SK-N-MC (cell line): ENCODE results near the gene WNT10A.

Experiments used
- DNase-seq: peaks from one replicate; pipeline ENCODE4 v3.0.0-alpha.2; 2011; ENCODE audit warnings: low read depth, low spot score
- H3K27ac ChIP-seq: fragments of 200-600 bp; sonication (generic); 2 replicates; pipeline ENCODE4 v1.5.1; 2016; ENCODE audit warnings: mixed run types
- H3K36me3 ChIP-seq: fragments of 200-600 bp; sonication (generic); 2 replicates; pipeline ENCODE4 v1.6.1; 2017; ENCODE audit warnings: antibody characterized with exemption, low read length, mixed read lengths; ENCODE audit not compliant: insufficient read depth
- H3K4me3 ChIP-seq: fragments of 200-600 bp; sonication (generic); 2 replicates; pipeline ENCODE4 v1.5.1; 2016
- H3K9ac ChIP-seq: fragments of 200-600 bp; sonication (generic); 2 replicates; pipeline ENCODE4 v1.8.0; 2017; ENCODE audit warnings: mixed run types, mixed read lengths; ENCODE audit not compliant: insufficient read length
- H3K9me3 ChIP-seq: fragments of 200-600 bp; sonication (generic); 2 replicates; pipeline ENCODE4 v1.6.1; 2017; ENCODE audit warnings: low read depth, mild to moderate bottlenecking, antibody characterized with exemption, low read length, moderate library complexity, mixed read lengths
- EZH2 ChIP-seq: fragments of 200-600 bp; sonication (generic); IDR thresholded peaks from one replicate; pipeline ENCODE4 v1.6.1; 2017; ENCODE audit warnings: antibody characterized with exemption
- FOXP2 ChIP-seq: optimal IDR thresholded peaks from 2 replicates; pipeline ENCODE3; 2011; ENCODE audit warnings: mild to moderate bottlenecking, moderate library complexity; ENCODE audit not compliant: insufficient read depth; ENCODE audit errors: extremely low read length, control extremely low read depth
- POLR2AphosphoS5 ChIP-seq: IDR thresholded peaks from 2 replicates; pipeline ENCODE4 v1.6.1; 2012; ENCODE audit warnings: mild to moderate bottlenecking, low read depth, low read length, borderline replicate concordance

Gene WNT10A

DNA sequence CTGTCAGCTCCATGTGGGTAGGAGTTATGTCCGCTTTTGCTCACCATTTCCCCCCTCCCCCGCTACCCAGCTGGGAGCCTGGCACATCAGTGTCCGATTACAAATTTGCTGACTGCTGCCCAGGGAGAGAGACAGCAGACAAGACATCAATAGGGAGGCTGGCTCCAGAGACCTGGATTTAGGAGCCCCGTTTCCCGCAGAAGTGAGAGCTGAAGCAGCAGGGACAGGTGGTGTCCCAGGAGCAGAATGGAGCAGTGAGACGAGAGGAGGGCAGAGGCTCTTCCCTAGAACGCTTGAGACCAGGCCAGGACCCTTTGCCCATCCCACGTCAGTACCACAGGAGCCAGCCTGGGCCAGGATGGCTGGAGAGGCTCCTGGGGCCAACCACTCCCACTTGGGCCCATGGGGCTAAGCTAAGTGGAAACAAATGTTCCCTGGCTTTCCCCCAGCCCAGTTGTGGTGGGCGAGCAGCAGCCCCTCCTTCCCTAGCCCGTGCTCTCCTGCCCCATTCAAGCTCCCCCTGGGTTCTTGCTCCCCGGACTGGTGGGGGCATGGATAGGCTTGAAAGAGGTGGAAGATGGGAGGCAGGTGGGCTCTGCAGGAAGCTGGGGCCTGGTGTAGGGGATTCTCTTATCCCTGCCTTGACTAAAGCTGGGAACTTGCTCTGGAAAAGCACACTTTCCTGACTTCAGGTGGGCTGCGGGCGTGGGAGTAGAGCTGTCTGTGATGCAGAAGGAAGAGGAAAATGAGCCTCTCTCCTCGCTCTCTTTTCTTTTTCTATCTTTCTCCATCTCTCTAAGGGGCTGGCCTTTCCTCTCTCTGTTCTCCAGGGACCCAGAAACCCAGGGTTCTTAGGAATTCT, 25.1 kb upstream of the WNT10A start:
- TF ChIP-seq FOXP2 = no peak
- TF ChIP-seq POLR2AphosphoS5 = no peak
- no peak for TF ChIP-seq EZH2
- Histone ChIP-seq H3K9ac (no peak overlapping the region), H3K27ac (peak overlapping the region; percentile 54; the same call in 1 of the 2 replicates), H3K4me3 (0 out of 2 replicates have a peak overlapping the region, but pooled peaks have one; percentile 45), H3K36me3 (no peaks in the 10 kb centered on the region), H3K9me3 (no peaks in the 10 kb centered on the region)
- no peak for DNase-seq

- DNase-seq = no peak
- peak overlapping the region; percentile 45 for H3K4me3 ChIP-seq
Measured at GRCh38 chr2:218856167-218856895, 24.3 kb upstream of the WNT10A start.

GRCh38 chr2:218856896-218857243, 23.8 kb upstream of the WNT10A start:
- Histone ChIP-seq H3K9me3 (no peaks in the 10 kb centered on the region), H3K9ac (no peak overlapping the region), H3K4me3 (peak overlapping the region; percentile 45), H3K36me3 (no peaks in the 10 kb centered on the region), H3K27ac (0 out of 2 replicates have a peak overlapping the region, but pooled peaks have one; percentile 29)
- DNase-seq = no peak
- no peak for TF ChIP-seq POLR2AphosphoS5
- TF ChIP-seq FOXP2 = no peak
- TF ChIP-seq EZH2 = no peak

More at GRCh38 chr2:218856167-218856895, 24.3 kb upstream of the WNT10A start:
- peak overlapping the region; percentile 54; the same call in 1 of the 2 replicates for H3K27ac ChIP-seq
- H3K36me3 ChIP-seq = no peaks in the 10 kb centered on the region
- H3K9me3 ChIP-seq = no peaks in the 10 kb centered on the region
- H3K9ac ChIP-seq = no peak overlapping the region
- peak; percentile 40; the same call in 1 of the 2 replicates for TF ChIP-seq POLR2AphosphoS5
- TF ChIP-seq EZH2 = no peak
- no peak for TF ChIP-seq FOXP2

DNA sequence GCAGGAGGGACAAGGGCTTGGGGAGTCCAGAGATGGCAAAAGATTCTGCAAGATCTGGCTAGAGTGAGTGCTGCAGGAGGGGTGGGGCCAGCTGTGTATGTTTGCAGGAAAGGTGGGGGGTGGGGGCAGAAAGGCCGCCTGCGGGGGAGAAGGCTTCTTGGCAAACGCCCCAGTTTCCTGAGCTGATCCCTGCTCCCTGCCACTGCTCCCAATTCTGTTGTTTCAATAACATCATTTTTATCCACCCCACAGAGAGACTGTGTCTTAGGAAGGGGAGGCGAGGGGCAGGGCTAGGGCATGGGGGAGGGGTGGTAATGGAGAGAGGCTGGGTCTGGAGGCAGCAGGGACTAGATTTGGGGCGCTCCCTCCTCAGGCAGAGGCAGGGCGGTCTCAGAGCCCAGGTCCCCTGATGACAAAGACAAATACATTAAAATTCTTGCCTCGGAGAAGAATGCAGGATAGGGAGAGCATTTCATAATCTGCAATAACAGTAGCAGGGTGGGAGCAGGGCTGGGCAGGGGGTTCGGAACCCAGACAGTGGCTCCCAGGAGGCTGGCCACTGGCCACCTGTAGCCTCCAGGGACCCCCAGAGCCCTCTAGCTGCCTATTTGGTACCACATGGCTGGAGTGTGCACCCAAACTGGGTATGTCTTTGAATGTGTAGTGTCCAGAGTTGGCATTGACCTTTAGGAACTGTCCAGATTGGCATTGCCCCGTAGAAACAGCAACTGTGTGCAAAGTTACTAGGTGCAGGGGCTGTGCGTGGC, 23.1 kb upstream of the WNT10A start:
- DNase-seq = no peak
- peak overlapping the region; percentile 55; the same call in 1 of the 2 replicates for H3K27ac ChIP-seq

DNA sequence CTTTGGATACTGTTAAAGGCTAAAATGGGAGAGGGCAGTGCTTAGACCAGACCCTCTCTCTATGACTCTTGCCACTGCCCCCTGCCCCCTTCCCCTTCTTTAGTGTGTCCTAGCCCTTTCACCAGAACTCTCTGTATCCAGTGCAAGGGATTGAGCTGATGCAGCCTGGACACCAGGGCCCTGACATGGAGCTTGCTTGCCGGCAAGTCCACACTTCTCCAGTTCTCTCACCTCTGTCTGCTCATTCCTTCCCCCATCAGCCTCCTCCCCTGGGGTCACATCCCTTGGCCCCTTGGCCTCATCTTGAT, 22.6 kb upstream of the WNT10A start:
- peak overlapping the region; percentile 55; the same call in 1 of the 2 replicates for H3K27ac ChIP-seq
- no peaks in the 10 kb centered on the region for H3K36me3 ChIP-seq
- TF ChIP-seq POLR2AphosphoS5 (no peak), FOXP2 (no peak), EZH2 (no peak)
- no peak for DNase-seq
- H3K4me3 ChIP-seq = peak overlapping the region; percentile 45
- H3K9ac ChIP-seq = no peak overlapping the region
- H3K9me3 ChIP-seq = no peaks in the 10 kb centered on the region

More for the DNA sequence above, 23.1 kb upstream of the WNT10A start:
- TF ChIP-seq POLR2AphosphoS5 (no peak; the same call in 1 of the 2 replicates), FOXP2 (peak; percentile 66)
- no peak overlapping the region for H3K9ac ChIP-seq
- H3K9me3 ChIP-seq = no peaks in the 10 kb centered on the region
- peak overlapping the region; percentile 45 for H3K4me3 ChIP-seq
- H3K36me3 ChIP-seq = no peaks in the 10 kb centered on the region

GRCh38 chr2:218858671-218859555, 21.7 kb upstream of the WNT10A start:
- H3K9ac ChIP-seq = no peak overlapping the region
- no peak for TF ChIP-seq EZH2
- TF ChIP-seq POLR2AphosphoS5 = no peak
- no peak for TF ChIP-seq FOXP2
- no peak overlapping the region for H3K27ac ChIP-seq
- DNase-seq = no peak
- peak overlapping the region; percentile 70 for H3K4me3 ChIP-seq
- no peaks in the 10 kb centered on the region for H3K36me3 ChIP-seq
- H3K9me3 ChIP-seq = no peaks in the 10 kb centered on the region

- no peak for TF ChIP-seq POLR2AphosphoS5
- no peak for TF ChIP-seq FOXP2
- no peak for TF ChIP-seq EZH2
- Histone ChIP-seq H3K9ac (peak within 1 kb of the TSS; percentile 62), H3K27ac (no peak within 1 kb of the TSS), H3K36me3 (no peaks in the 10 kb centered on the region), H3K9me3 (no peaks in the 10 kb centered on the region), H3K4me3 (peak within 1 kb of the TSS; percentile 88)
- DNase-seq = no peak
Measured at GRCh38 chr2:218859556-218859987, 21.1 kb upstream of the WNT10A start, which contains the start of gene WNT6. Gene WNT6, plus strand, starts transcription at chr2:218859805. Its CDS starts 233 bp downstream, at chr2:218860038.
